ENCODE results near the gene DGKI. TPM values are rescaled to one million over a fixed set of nuclear protein-coding genes. Genes with fewer than 3 reads are reported as not detected.

Gene DGKI
- total and polyA plus RNA-seq, 4 donors = 0.01 to 0.37 (median 0.31) TPM

DNA sequence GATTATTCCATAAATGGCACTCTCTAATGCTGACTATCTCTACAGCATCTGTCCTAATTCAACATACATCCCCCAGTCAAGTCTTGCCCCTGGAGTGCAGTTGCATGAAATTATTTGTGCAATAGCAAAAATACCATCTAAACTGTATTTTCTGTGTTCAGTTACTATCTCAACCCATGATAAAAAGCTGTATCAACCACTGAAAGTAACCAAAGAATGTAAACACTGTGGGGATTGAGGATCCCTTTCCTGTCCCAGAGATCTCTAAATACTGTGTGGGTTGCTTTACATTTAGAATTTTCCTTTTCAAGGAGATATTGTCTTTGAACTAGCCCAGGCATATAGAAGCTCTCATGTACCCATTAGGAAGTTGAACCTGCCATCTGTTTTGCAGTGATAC is 23.9 kb upstream of the DGKI start:
- H3K36me3 ChIP-seq (ENCODE audit: control insufficient read depth in 4 of 4, insufficient read depth in 3 of 4, low read depth in 1 of 4, low read length in 3 of 4) = peaks cover under 1 to 18% (median 5%) of the 10 kb centered on the region in 4 donors
- H3K4me3 ChIP-seq (ENCODE audit: low read depth in 1 of 3, low read length in 3 of 3) = no peak overlapping the region
- DNase-seq (ENCODE audit: low spot score) = no peak
- peaks cover 0 to 4% (median 0%) of the 10 kb centered on the region in 4 donors for H3K9me3 ChIP-seq (ENCODE audit: control insufficient read depth in 4 of 4, low read length in 3 of 4)
- no peaks in the 10 kb centered on the region for H3K27me3 ChIP-seq (ENCODE audit: control insufficient read depth in 4 of 4, insufficient read depth in 4 of 4, low read length in 3 of 4)
- no peaks in the 10 kb centered on the region for H3K4me1 ChIP-seq (ENCODE audit: control insufficient read depth in 4 of 4, insufficient read depth in 4 of 4, low read length in 3 of 4)
- H3K27ac ChIP-seq (ENCODE audit: low read depth in 1 of 2, low read length in 2 of 2) = no peak overlapping the region
- H3K9ac ChIP-seq (ENCODE audit: low read depth in 1 of 2, low read length in 2 of 2) = no peak overlapping the region
- TF ChIP-seq FOXA2 (IDR thresholded peaks at IDR 0.05) (no peak), FOXA1 (IDR thresholded peaks at IDR 0.05) (no peak), YY1 (IDR thresholded peaks at IDR 0.05) (no peak), REST (IDR thresholded peaks at IDR 0.05) (no peak), JUND (IDR thresholded peaks at IDR 0.05) (no peak), GABPA (IDR thresholded peaks at IDR 0.05 in 1 of 2, conservative IDR thresholded peaks at IDR 0.05 in 1 of 2) (no peak), MAX (IDR thresholded peaks at IDR 0.05) (no peak), RXRA (IDR thresholded peaks at IDR 0.05) (no peak), SP1 (IDR thresholded peaks at IDR 0.05) (no peak), HNF4A (conservative IDR thresholded peaks at IDR 0.05) (no peak), NR2F2 (IDR thresholded peaks at IDR 0.05) (no peak), TAF1 (conservative IDR thresholded peaks at IDR 0.05) (no peak), EGR1 (IDR thresholded peaks at IDR 0.05; ENCODE audit: low read depth in 2 of 2) (no peak)
- TF ChIP-seq, protein P1, sequence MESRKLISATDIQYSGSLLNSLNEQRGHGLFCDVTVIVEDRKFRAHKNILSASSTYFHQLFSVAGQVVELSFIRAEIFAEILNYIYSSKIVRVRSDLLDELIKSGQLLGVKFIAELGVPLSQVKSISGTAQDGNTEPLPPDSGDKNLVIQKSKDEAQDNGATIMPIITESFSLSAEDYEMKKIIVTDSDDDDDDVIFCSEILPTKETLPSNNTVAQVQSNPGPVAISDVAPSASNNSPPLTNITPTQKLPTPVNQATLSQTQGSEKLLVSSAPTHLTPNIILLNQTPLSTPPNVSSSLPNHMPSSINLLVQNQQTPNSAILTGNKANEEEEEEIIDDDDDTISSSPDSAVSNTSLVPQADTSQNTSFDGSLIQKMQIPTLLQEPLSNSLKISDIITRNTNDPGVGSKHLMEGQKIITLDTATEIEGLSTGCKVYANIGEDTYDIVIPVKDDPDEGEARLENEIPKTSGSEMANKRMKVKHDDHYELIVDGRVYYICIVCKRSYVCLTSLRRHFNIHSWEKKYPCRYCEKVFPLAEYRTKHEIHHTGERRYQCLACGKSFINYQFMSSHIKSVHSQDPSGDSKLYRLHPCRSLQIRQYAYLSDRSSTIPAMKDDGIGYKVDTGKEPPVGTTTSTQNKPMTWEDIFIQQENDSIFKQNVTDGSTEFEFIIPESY (IDR thresholded peaks at IDR 0.05) = no peak
- TF ChIP-seq, protein P2, sequence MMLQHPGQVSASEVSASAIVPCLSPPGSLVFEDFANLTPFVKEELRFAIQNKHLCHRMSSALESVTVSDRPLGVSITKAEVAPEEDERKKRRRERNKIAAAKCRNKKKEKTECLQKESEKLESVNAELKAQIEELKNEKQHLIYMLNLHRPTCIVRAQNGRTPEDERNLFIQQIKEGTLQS (IDR thresholded peaks at IDR 0.05) = no peak

GRCh38 chr7:137870078-137870477 is 23.3 kb upstream of the DGKI start:
- no peak for DNase-seq (ENCODE audit: low spot score)
- TF ChIP-seq EGR1 (IDR thresholded peaks at IDR 0.05; ENCODE audit: low read depth in 2 of 2) (no peak), SP1 (IDR thresholded peaks at IDR 0.05) (no peak), HNF4A (conservative IDR thresholded peaks at IDR 0.05) (no peak)
- no peaks in the 10 kb centered on the region for H3K27me3 ChIP-seq (ENCODE audit: control insufficient read depth in 4 of 4, insufficient read depth in 4 of 4, low read length in 3 of 4)
- H3K9me3 ChIP-seq (ENCODE audit: control insufficient read depth in 4 of 4, low read length in 3 of 4) = peaks cover 0 to 4% (median 1%) of the 10 kb centered on the region in 4 donors
- peaks cover 0 to 19% (median 6%) of the 10 kb centered on the region in 4 donors for H3K36me3 ChIP-seq (ENCODE audit: control insufficient read depth in 4 of 4, insufficient read depth in 3 of 4, low read depth in 1 of 4, low read length in 3 of 4)
- H3K27ac ChIP-seq (ENCODE audit: low read depth in 1 of 2, low read length in 2 of 2) = no peak overlapping the region
- WGBS = 97% methylated on average over 1 of the region's 1 CpG
- H3K9ac ChIP-seq (ENCODE audit: low read depth in 1 of 2, low read length in 2 of 2) = no peak overlapping the region
- no peaks in the 10 kb centered on the region for H3K4me1 ChIP-seq (ENCODE audit: control insufficient read depth in 4 of 4, insufficient read depth in 4 of 4, low read length in 3 of 4)
- H3K4me3 ChIP-seq (ENCODE audit: low read depth in 1 of 3, low read length in 3 of 3) = no peak overlapping the region
